CD14-positive monocyte (primary cell): ENCODE data around the gene OAF. TPM values are rescaled to one million over a fixed set of nuclear protein-coding genes. Genes with fewer than 3 reads are reported as not detected.

Experiments used
- DNase-seq, 3 donors: peaks; one replicate each; pipeline ENCODE4 v3.0.0-alpha.2; 2011 to 2022
- H2AFZ ChIP-seq: 2 replicates; pipeline ENCODE4 v1.6.0; 2012; ENCODE audit warnings: mild to moderate bottlenecking, low read depth, low read length, inconsistent platforms; ENCODE audit not compliant: insufficient read depth, poor library complexity, severe bottlenecking
- H3K27ac ChIP-seq, 2 donors: 1 replicate in 1 of 2; 2 replicates in 1 of 2; pipeline ENCODE4 v1.5.1; 2012 to 2013; ENCODE audit warnings: low read length in 2 of 2, control low read depth in 1 of 2, inconsistent platforms in 1 of 2, low read depth in 1 of 2, mild to moderate bottlenecking in 1 of 2
- H3K27me3 ChIP-seq, 2 donors: one replicate each; pipeline versions ENCODE4 v1.6.0 to v1.6.1; 2011 to 2013; ENCODE audit warnings: low read length in 2 of 2; ENCODE audit not compliant: control insufficient read depth in 2 of 2, insufficient read depth in 2 of 2
- H3K36me3 ChIP-seq, 2 donors: replicated peaks in 1 of 2; 1 replicate in 1 of 2; 2 replicates in 1 of 2; pipeline versions ENCODE4 v1.5.1 to v1.6.1; 2012 to 2013; ENCODE audit warnings: low read length in 2 of 2, control low read depth in 1 of 2, inconsistent platforms in 1 of 2, mild to moderate bottlenecking in 1 of 2; ENCODE audit not compliant: insufficient read depth in 2 of 2, control insufficient read depth in 1 of 2
- H3K4me1 ChIP-seq, 2 donors: 1 replicate in 1 of 2; 2 replicates in 1 of 2; pipeline versions ENCODE4 v1.5.1 to v1.6.1; 2012 to 2013; ENCODE audit warnings: low read length in 2 of 2, control low read depth in 1 of 2, inconsistent platforms in 1 of 2, mild to moderate bottlenecking in 1 of 2, moderate library complexity in 1 of 2; ENCODE audit not compliant: insufficient read depth in 2 of 2, control insufficient read depth in 1 of 2
- H3K4me2 ChIP-seq: replicated peaks from 2 replicates; pipeline ENCODE3; 2012; ENCODE audit warnings: low read length, moderate library complexity, mild to moderate bottlenecking; ENCODE audit not compliant: poor library complexity, severe bottlenecking; ENCODE audit errors: extremely low read depth
- H3K4me3 ChIP-seq, 3 experiments: fragments of 200-600 bp in 1 of 3; sonication (generic) in 1 of 3; replicated peaks in 1 of 3; 1 replicate in 2 of 3; 2 replicates in 1 of 3; pipeline ENCODE4 v1.5.1; 2011 to 2013; ENCODE audit warnings: low read length in 3 of 3, mild to moderate bottlenecking in 3 of 3, control low read depth in 2 of 3, low read depth in 2 of 3, inconsistent platforms in 1 of 3, moderate library complexity in 1 of 3
- H3K79me2 ChIP-seq: 2 replicates; pipeline ENCODE4 v1.6.0; 2012; ENCODE audit warnings: mild to moderate bottlenecking, control low read depth, inconsistent platforms, low read length, moderate library complexity; ENCODE audit not compliant: insufficient read depth
- H3K9ac ChIP-seq: 2 replicates; pipeline ENCODE4 v1.6.0; 2017; ENCODE audit warnings: low read length, mild to moderate bottlenecking; ENCODE audit not compliant: insufficient read depth, poor library complexity, severe bottlenecking
- H3K9me3 ChIP-seq, 2 donors: replicated peaks in 1 of 2; 1 replicate in 1 of 2; 2 replicates in 1 of 2; pipeline versions ENCODE4 v1.5.1 to v1.6.1; 2012 to 2013; ENCODE audit warnings: low read length in 2 of 2, control low read depth in 1 of 2; ENCODE audit not compliant: control insufficient read depth in 1 of 2, insufficient read depth in 1 of 2
- H4K20me1 ChIP-seq: 2 replicates; pipeline ENCODE4 v1.6.0; 2012; ENCODE audit warnings: mild to moderate bottlenecking, low read length, control low read depth, moderate library complexity; ENCODE audit not compliant: insufficient read depth
- H3K27ac Mint-ChIP-seq, 7 donors: one replicate each; pipeline ENCODE4 v1.8.0; 2020; ENCODE audit warnings: mild to moderate bottlenecking in 7 of 7, mixed read lengths in 7 of 7, moderate library complexity in 6 of 7, inconsistent platforms in 2 of 7
- H3K27me3 Mint-ChIP-seq, 3 donors: one replicate each; pipeline ENCODE4 v1.8.0; 2021 to 2022; ENCODE audit warnings: low read depth in 3 of 3, mild to moderate bottlenecking in 3 of 3, mixed read lengths in 3 of 3, moderate library complexity in 3 of 3, inconsistent platforms in 1 of 3
- H3K36me3 Mint-ChIP-seq, 2 donors: one replicate each; pipeline ENCODE4 v1.8.0; 2020; ENCODE audit warnings: mixed read lengths in 2 of 2, inconsistent platforms in 1 of 2, mild to moderate bottlenecking in 1 of 2
- H3K4me1 Mint-ChIP-seq: one replicate; pipeline ENCODE4 v1.8.0; 2020; ENCODE audit warnings: mild to moderate bottlenecking, mixed read lengths
- H3K4me3 Mint-ChIP-seq, 2 donors: one replicate each; pipeline ENCODE4 v1.8.0; 2020; ENCODE audit warnings: mild to moderate bottlenecking in 2 of 2, mixed read lengths in 2 of 2, moderate library complexity in 1 of 2
- H3K9me3 Mint-ChIP-seq, 7 donors: one replicate each; pipeline ENCODE4 v1.8.0; 2020 to 2022; ENCODE audit warnings: mixed read lengths in 7 of 7, mild to moderate bottlenecking in 6 of 7, moderate library complexity in 6 of 7, inconsistent platforms in 2 of 7
- CTCF ChIP-seq: fragments of 200-600 bp; IDR thresholded peaks from one replicate; pipeline ENCODE4 v1.8.0; 2022; ENCODE audit warnings: antibody characterized with exemption, mild to moderate bottlenecking
- WGBS: methylation state at CpG from one replicate; pipeline ENCODE4 v1.1.5; 2013; ENCODE audit warnings: missing lambda C conversion rate; ENCODE audit not compliant: insufficient coverage; 5-methylcytosine and 5-hydroxymethylcytosine counted together
- intact Hi-C, 2 donors: fragments of 100-400 bp; cut with micrococcal nuclease; formaldehyde crosslinking; loops; one replicate each; pipeline versions ENCODE4 v1.15.0 to v1.15.1; 2023
- polyA plus RNA-seq, 3 donors: library from polyadenylated mRNA; depleted of rRNA in 1 of 3; unstranded in 2 of 3; stranded (reverse) in 1 of 3; fragments of 300-500 nt in 2 of 3; fragments of >200 nt in 1 of 3; fragmentation: Illumina TruSeq in 2 of 3; gene quantifications; 1 replicate in 2 of 3; 2 replicates in 1 of 3; pipeline ENCODE4 v1.2.3, GENCODE V29; 2012 to 2021

The OAF gene
- polyA plus RNA-seq, 3 donors = 31.5 to 57.2 (median 49.2) TPM

- DNase-seq = no peak
- no peak for TF ChIP-seq CTCF
- Histone ChIP-seq H3K4me2 (no peak overlapping the region), H3K27ac (no peak overlapping the region), H2AFZ (no peak overlapping the region), H3K9me3 (no peaks in the 10 kb centered on the region), H3K36me3 (no peaks in the 10 kb centered on the region), H3K9ac (no peak overlapping the region), H3K27me3 (peaks cover 14 to 56% of the 10 kb centered on the region in 2 donors), H4K20me1 (no peaks in the 10 kb centered on the region), H3K79me2 (no peaks in the 10 kb centered on the region), H3K4me1 (no peaks in the 10 kb centered on the region), H3K4me3 (no peak overlapping the region)
- intact Hi-C loops = no loop called here
- no peak overlapping the region for H3K27ac Mint-ChIP-seq
- H3K27me3 Mint-ChIP-seq = peaks cover 43 to 76% (median 59%) of the 10 kb centered on the region in 3 donors
- H3K4me3 Mint-ChIP-seq = no peak overlapping the region
- 100% methylated on average over 1 of the region's 1 CpG for WGBS
- H3K9me3 Mint-ChIP-seq = peaks cover 0 to 8% (median under 1%) of the 10 kb centered on the region in 7 donors
- no peaks in the 10 kb centered on the region for H3K36me3 Mint-ChIP-seq
- H3K4me1 Mint-ChIP-seq = no peaks in the 10 kb centered on the region
Measured at GRCh38 chr11:120245434-120245833, 34.6 kb downstream of the OAF start.

GRCh38 chr11:120248551-120249278 is 37.9 kb downstream of the OAF start:
- intact Hi-C loops = no loop called here
- Histone ChIP-seq H3K4me3 (no peak overlapping the region), H3K9ac (no peak overlapping the region), H3K9me3 (no peaks in the 10 kb centered on the region), H3K4me2 (no peak overlapping the region), H3K36me3 (no peaks in the 10 kb centered on the region), H3K79me2 (no peaks in the 10 kb centered on the region), H3K4me1 (no peaks in the 10 kb centered on the region), H3K27me3 (peaks cover 9 to 46% of the 10 kb centered on the region in 2 donors), H2AFZ (no peak overlapping the region), H4K20me1 (no peaks in the 10 kb centered on the region), H3K27ac (no peak overlapping the region)
- Mint-ChIP-seq H3K9me3 (peaks cover 0 to 5% (median 0%) of the 10 kb centered on the region in 7 donors), H3K4me3 (no peak overlapping the region), H3K36me3 (no peaks in the 10 kb centered on the region), H3K27ac (no peak overlapping the region), H3K4me1 (no peaks in the 10 kb centered on the region), H3K27me3 (peaks cover 28 to 61% (median 53%) of the 10 kb centered on the region in 3 donors)
- WGBS = 64% methylated on average over 5 of the region's 9 CpGs
- TF ChIP-seq CTCF = no peak
- DNase-seq = no peak
